Parathyroid adenoma (tissue), 2 donors: ENCODE measurements around the gene ZYG11A.

Source experiments
- H2AFZ ChIP-seq: fragments of 300-600 bp; sonication (generic); one replicate; pipeline ENCODE4 v1.7.0; 2017; ENCODE audit warnings: antibody characterized with exemption, mild to moderate bottlenecking
- H3K27ac ChIP-seq: fragments of 300-600 bp; sonication (generic); one replicate; pipeline ENCODE4 v1.7.0; 2017
- H3K27me3 ChIP-seq: fragments of 300-600 bp; sonication (generic); one replicate; pipeline ENCODE4 v1.7.0; 2017; ENCODE audit warnings: low read length; ENCODE audit not compliant: control insufficient read depth, insufficient read depth
- H3K36me3 ChIP-seq: fragments of 300-600 bp; sonication (generic); one replicate; pipeline ENCODE4 v1.7.0; 2017; ENCODE audit warnings: low read length; ENCODE audit not compliant: control insufficient read depth, insufficient read depth
- H3K4me1 ChIP-seq: fragments of 300-600 bp; sonication (generic); one replicate; pipeline ENCODE4 v1.7.0; 2017; ENCODE audit warnings: control low read depth
- H3K4me2 ChIP-seq: fragments of 300-600 bp; sonication (generic); one replicate; pipeline ENCODE4 v1.7.0; 2017; ENCODE audit warnings: low read length
- H3K4me3 ChIP-seq: fragments of 300-600 bp; sonication (generic); one replicate; pipeline ENCODE4 v1.7.0; 2017; ENCODE audit warnings: low read depth, low read length
- H3K79me2 ChIP-seq: fragments of 300-600 bp; sonication (generic); one replicate; pipeline ENCODE4 v1.7.0; 2017; ENCODE audit warnings: control low read depth
- H3K9ac ChIP-seq: fragments of 300-600 bp; sonication (generic); one replicate; pipeline ENCODE4 v1.7.0; 2017; ENCODE audit warnings: mild to moderate bottlenecking
- H3K9me3 ChIP-seq: fragments of 300-600 bp; sonication (generic); one replicate; pipeline ENCODE4 v1.7.0; 2017; ENCODE audit warnings: low read length; ENCODE audit not compliant: control insufficient read depth
- CTCF ChIP-seq: fragments of 300-600 bp; sonication (generic); IDR thresholded peaks from one replicate; pipeline ENCODE4 v1.7.0; 2017; ENCODE audit warnings: antibody characterized with exemption, mild to moderate bottlenecking
- donor health status: primary hyperparathyroidism.

Gene ZYG11A

GRCh38 chr1:52913537-52913936 is 71.0 kb downstream of the ZYG11A start:
- no peak overlapping the region for H3K4me3 ChIP-seq
- H3K4me2 ChIP-seq, result no peak overlapping the region
- no peak overlapping the region for H3K27ac ChIP-seq
- no peaks in the 10 kb centered on the region for H3K4me1 ChIP-seq
- H3K9me3 ChIP-seq, result no peaks in the 10 kb centered on the region
- no peak overlapping the region for H3K9ac ChIP-seq
- H3K36me3 ChIP-seq, result no peaks in the 10 kb centered on the region
- no peak overlapping the region for H2AFZ ChIP-seq
- H3K27me3 ChIP-seq, result no peaks in the 10 kb centered on the region
- TF ChIP-seq CTCF, result no peak
- no peaks in the 10 kb centered on the region for H3K79me2 ChIP-seq

GRCh38 chr1:52914463-52914862 is 71.9 kb downstream of the ZYG11A start:
- Histone ChIP-seq H3K36me3 (no peaks in the 10 kb centered on the region), H3K4me3 (no peak overlapping the region), H3K9me3 (no peaks in the 10 kb centered on the region), H3K4me2 (no peak overlapping the region), H3K27ac (no peak overlapping the region), H2AFZ (no peak overlapping the region), H3K79me2 (no peaks in the 10 kb centered on the region), H3K9ac (no peak overlapping the region), H3K4me1 (no peaks in the 10 kb centered on the region), H3K27me3 (no peaks in the 10 kb centered on the region)
- TF ChIP-seq CTCF, result no peak

GRCh38 chr1:52915211-52915854 is 72.8 kb downstream of the ZYG11A start:
- Histone ChIP-seq H3K9me3 (no peaks in the 10 kb centered on the region), H3K27me3 (no peaks in the 10 kb centered on the region), H3K4me1 (no peaks in the 10 kb centered on the region), H3K4me3 (no peak overlapping the region), H2AFZ (no peak overlapping the region), H3K9ac (no peak overlapping the region), H3K27ac (no peak overlapping the region), H3K4me2 (no peak overlapping the region), H3K79me2 (no peaks in the 10 kb centered on the region), H3K36me3 (no peaks in the 10 kb centered on the region)
- no peak for TF ChIP-seq CTCF

- H3K27ac ChIP-seq, result no peak overlapping the region
- no peaks in the 10 kb centered on the region for H3K79me2 ChIP-seq
Measured at GRCh38 chr1:52915855-52916220, 73.3 kb downstream of the ZYG11A start.

More at GRCh38 chr1:52915855-52916220, 73.3 kb downstream of the ZYG11A start:
- H3K4me2 ChIP-seq, result no peak overlapping the region
- H3K36me3 ChIP-seq, result no peaks in the 10 kb centered on the region
- no peaks in the 10 kb centered on the region for H3K9me3 ChIP-seq
- H3K4me1 ChIP-seq, result no peaks in the 10 kb centered on the region
- no peak overlapping the region for H3K9ac ChIP-seq
- H3K4me3 ChIP-seq, result no peak overlapping the region
- TF ChIP-seq CTCF, result no peak
- no peaks in the 10 kb centered on the region for H3K27me3 ChIP-seq
- H2AFZ ChIP-seq, result no peak overlapping the region
